GM03348 (cell line): Measurements from ENCODE around the gene EFTUD2.
A peak's percentile ranks its signal among the peaks of the same experiment; 100 is the strongest.

ENCODE experiments used
- DNase-seq: peaks from one replicate; pipeline ENCODE4 v3.0.0; 2012; ENCODE audit warnings: low spot score

EFTUD2 gene

GRCh38 chr17:44887971-44888954, 11.0 kb downstream of the EFTUD2 start:
- no peak for DNase-seq

- no peak for DNase-seq
Measured at GRCh38 chr17:44887016-44887415, 12.2 kb downstream of the EFTUD2 start.

GRCh38 chr17:44884941-44885340, 14.3 kb downstream of the EFTUD2 start:
- DNase-seq = no peak

- no peak for DNase-seq
Measured at GRCh38 chr17:44881145-44881544, 18.1 kb downstream of the EFTUD2 start.

GRCh38 chr17:44880062-44880461, 19.2 kb downstream of the EFTUD2 start:
- no peak for DNase-seq

GRCh38 chr17:44879376-44879775, 19.9 kb downstream of the EFTUD2 start:
- DNase-seq = no peak

- DNase-seq = peak; percentile 72
Measured at GRCh38 chr17:44878627-44879221, 20.5 kb downstream of the EFTUD2 start.

- no peak for DNase-seq
Measured at GRCh38 chr17:44877121-44877520, 22.1 kb downstream of the EFTUD2 start.

- no peak for DNase-seq
Measured at GRCh38 chr17:44875761-44876160, 23.5 kb downstream of the EFTUD2 start.

- no peak for DNase-seq
Measured at GRCh38 chr17:44872131-44872768, 27.0 kb downstream of the EFTUD2 start.

- no peak for DNase-seq
Measured at GRCh38 chr17:44871556-44871955, 27.7 kb downstream of the EFTUD2 start.

- no peak for DNase-seq
Measured at GRCh38 chr17:44867841-44868240, 31.4 kb downstream of the EFTUD2 start.

GRCh38 chr17:44865931-44866330, 33.3 kb downstream of the EFTUD2 start:
- DNase-seq = peak; percentile 55

- peak; percentile 86 for DNase-seq
Measured at GRCh38 chr17:44865231-44865660, 34.0 kb downstream of the EFTUD2 start.

GRCh38 chr17:44864831-44865230, 34.4 kb downstream of the EFTUD2 start:
- no peak for DNase-seq

- no peak for DNase-seq
Measured at GRCh38 chr17:44863061-44863918, 36.0 kb downstream of the EFTUD2 start.

GRCh38 chr17:44862278-44862914, 36.8 kb downstream of the EFTUD2 start:
- no peak for DNase-seq

GRCh38 chr17:44859701-44860100, 39.5 kb downstream of the EFTUD2 start:
- no peak for DNase-seq

- DNase-seq = no peak
Measured at GRCh38 chr17:44854192-44854591, 45.1 kb downstream of the EFTUD2 start.

- no peak for DNase-seq
Measured at GRCh38 chr17:44850612-44851011, 48.6 kb downstream of the EFTUD2 start.

- no peak for DNase-seq
Measured at GRCh38 chr17:44850025-44850424, 49.2 kb downstream of the EFTUD2 start.
